ENCODE data around the gene CHPF2.

The CHPF2 gene

GRCh38 chr7:151232091-151232916, at the start of gene CHPF2:
TSS of gene CHPF2 (plus strand) at chr7:151232483. CDS start at chr7:151234012, 1,529 bp downstream.
- peak; percentile 99 for DNase-seq (ENCODE audit: low spot score)

GRCh38 chr7:151185762-151186639, 46.3 kb upstream of the CHPF2 start:
- no peak for DNase-seq (ENCODE audit: low spot score)

- no peak for DNase-seq (ENCODE audit: low spot score)
Observed at GRCh38 chr7:151186640-151187408, 45.5 kb upstream of the CHPF2 start, which contains the start of gene ASB10. TSS of gene ASB10 (minus strand) at chr7:151187250. CDS start at chr7:151187130, 120 bp downstream.

GRCh38 chr7:151187409-151188251, 44.7 kb upstream of the CHPF2 start:
- no peak for DNase-seq (ENCODE audit: low spot score)

- no peak for DNase-seq (ENCODE audit: low spot score)
Observed at GRCh38 chr7:151188252-151188542, 44.1 kb upstream of the CHPF2 start.

- no peak for DNase-seq (ENCODE audit: low spot score)
Observed at GRCh38 chr7:151189038-151189437, 43.2 kb upstream of the CHPF2 start.

GRCh38 chr7:151191544-151191943, 40.7 kb upstream of the CHPF2 start:
- peak; percentile 61 for DNase-seq (ENCODE audit: low spot score)

- DNase-seq (ENCODE audit: low spot score) = no peak
Observed at GRCh38 chr7:151192002-151192539, 40.2 kb upstream of the CHPF2 start.

GRCh38 chr7:151193203-151193978, 38.9 kb upstream of the CHPF2 start:
- no peak for DNase-seq (ENCODE audit: low spot score)

GRCh38 chr7:151194188-151194587, 38.1 kb upstream of the CHPF2 start:
- no peak for DNase-seq (ENCODE audit: low spot score)

GRCh38 chr7:151195616-151196450, 36.5 kb upstream of the CHPF2 start:
- DNase-seq (ENCODE audit: low spot score) = no peak

- no peak for DNase-seq (ENCODE audit: low spot score)
Observed at GRCh38 chr7:151197932-151198331, 34.4 kb upstream of the CHPF2 start.

- no peak for DNase-seq (ENCODE audit: low spot score)
Observed at GRCh38 chr7:151198945-151199848, 33.1 kb upstream of the CHPF2 start.

GRCh38 chr7:151201344-151201743, 30.9 kb upstream of the CHPF2 start:
- no peak for DNase-seq (ENCODE audit: low spot score)

GRCh38 chr7:151201751-151202150, 30.5 kb upstream of the CHPF2 start:
- DNase-seq (ENCODE audit: low spot score) = peak; percentile 8

- peak; percentile 5 for DNase-seq (ENCODE audit: low spot score)
Observed at GRCh38 chr7:151202836-151203235, 29.4 kb upstream of the CHPF2 start.

GRCh38 chr7:151204383-151205032, 27.8 kb upstream of the CHPF2 start:
- peak; percentile 12 for DNase-seq (ENCODE audit: low spot score)

- peak; percentile 14 for DNase-seq (ENCODE audit: low spot score)
Observed at GRCh38 chr7:151205730-151206129, 26.6 kb upstream of the CHPF2 start.

All from HuH-7 (cell line).